ENCODE data around the gene PAPPA2. TPM values are rescaled to one million over a fixed set of nuclear protein-coding genes. Genes with fewer than 3 reads are reported as not detected.
"Not testable (repeated sequence)": the region's sequence is repeated elsewhere in the genome, so short reads cannot be mapped to it uniquely, and the experiment has no call there.

PAPPA2 gene
- 1 to 10 TPM in 2 of 9 donors, under 1 TPM in 7; 0.09 to 1.5 (median 0.47) TPM for total RNA-seq
- polyA plus RNA-seq = under 1 TPM; 0.04 to 0.12 TPM
- long read RNA-seq, donor 1 = 0 reads
- long read RNA-seq, donor 2 = 0 reads
- long read RNA-seq, donor 3 = 0 reads

GRCh38 chr1:176462674-176463378 is at the start of gene PAPPA2:
PAPPA2 (plus strand) TSS chr1:176463175; CDS start chr1:176556323, 93,148 bp downstream.
- H3K9me3 ChIP-seq = peaks cover 0 to 7% (median 0%) of the 10 kb centered on the region in 12 donors
- no peaks in the 10 kb centered on the region for H3K27me3 ChIP-seq
- no peak within 1 kb of the TSS for H3K27ac ChIP-seq
- intact Hi-C loops (cut with DNase I) = no loop called here
- 74 to 78% (median 76%) methylated on average over 6 of the region's 6 CpGs for WGBS, 4 donors
- H3K4me3 ChIP-seq = no peak within 1 kb of the TSS
- no peak for TF ChIP-seq POLR2A (IDR thresholded peaks at IDR 0.05)
- ATAC-seq (no peak), DNase-seq (no peak)
- peaks cover 0 to 9% (median 0%) of the 10 kb centered on the region in 12 donors for H3K4me1 ChIP-seq
- no peaks in the 10 kb centered on the region for H3K36me3 ChIP-seq

DNA sequence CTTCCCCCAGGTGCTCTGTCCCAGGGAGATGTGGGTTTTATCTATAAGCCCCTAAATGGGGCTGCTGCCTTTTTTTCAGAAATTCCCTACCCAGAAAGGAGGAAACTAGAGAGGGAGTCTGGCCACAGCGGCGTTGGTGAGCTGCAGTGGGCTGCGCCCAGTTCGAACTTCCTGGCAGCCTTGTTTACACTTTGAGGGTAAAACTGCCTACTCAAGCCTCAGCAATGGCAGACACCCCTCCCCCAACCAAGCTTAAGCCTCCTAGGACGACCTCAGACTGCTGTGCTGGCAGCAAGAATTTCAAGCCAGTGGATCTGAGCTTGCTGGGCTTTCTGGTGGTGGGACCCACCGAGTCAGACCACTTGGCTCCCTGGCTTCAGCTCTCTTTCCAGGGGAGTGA is 46.2 kb upstream of the PAPPA2 start:
- H3K4me3 ChIP-seq = no peak overlapping the region
- DNase-seq (no peak), ATAC-seq (no peak)
- no peaks in the 10 kb centered on the region for H3K36me3 ChIP-seq
- H3K27ac ChIP-seq = no peak overlapping the region
- H3K9me3 ChIP-seq = peaks cover 0 to 4% (median 0%) of the 10 kb centered on the region in 12 donors
- no peaks in the 10 kb centered on the region for H3K4me1 ChIP-seq
- TF ChIP-seq POLR2A (IDR thresholded peaks at IDR 0.05) (no peak), CTCF (IDR thresholded peaks at IDR 0.05) (no peak)
- 56 to 65% (median 58%) methylated on average over 6 of the region's 6 CpGs for WGBS, 4 donors
- H3K27me3 ChIP-seq = no peaks in the 10 kb centered on the region
- intact Hi-C loops (cut with DNase I) = no loop called here

DNA sequence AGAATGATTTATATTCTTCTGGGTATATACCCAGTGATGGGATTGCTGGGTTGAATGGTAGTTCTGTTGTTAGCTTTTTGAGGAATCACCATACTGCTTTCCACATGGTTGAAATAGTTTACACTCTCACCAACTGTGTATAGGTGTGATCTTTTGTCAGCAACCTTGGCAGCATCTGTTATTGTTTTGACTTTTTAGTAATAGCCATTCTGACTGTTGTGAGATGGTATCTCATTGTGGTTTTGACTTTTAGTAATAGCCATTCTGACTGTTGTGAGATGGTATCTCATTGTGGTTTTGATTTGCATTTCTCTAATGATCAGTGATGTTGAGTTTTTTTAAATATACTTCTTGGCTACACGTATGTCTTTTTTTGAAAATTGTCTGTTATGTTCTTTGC is 43.4 kb upstream of the PAPPA2 start:
- 74 to 85% (median 79%) methylated on average over 1 of the region's 1 CpG for WGBS, 4 donors
- DNase-seq; H3K4me1 ChIP-seq; H3K36me3 ChIP-seq; H3K4me3 ChIP-seq; ATAC-seq; intact Hi-C loops (cut with DNase I); H3K27ac ChIP-seq; H3K27me3 ChIP-seq: not testable (repeated sequence)
- H3K9me3 ChIP-seq = peaks cover 0 to 17% (median 0%) of the 10 kb centered on the region in 12 donors

- H3K27me3 ChIP-seq = no peaks in the 10 kb centered on the region
- no peaks in the 10 kb centered on the region for H3K9me3 ChIP-seq
- DNase-seq (no peak), ATAC-seq (peak; percentile 20 to 76 (median 44))
- H3K4me1 ChIP-seq = peaks cover 0 to 7% (median 0%) of the 10 kb centered on the region in 12 donors
- WGBS, 4 donors = 47 to 57% (median 52%) methylated on average over 2 of the region's 2 CpGs
- no peaks in the 10 kb centered on the region for H3K36me3 ChIP-seq
- no peak overlapping the region for H3K4me3 ChIP-seq
- TF ChIP-seq CTCF (IDR thresholded peaks at IDR 0.05) (no peak), POLR2A (IDR thresholded peaks at IDR 0.05) (no peak)
- intact Hi-C loops (cut with DNase I) = no loop called here
- H3K27ac ChIP-seq = no peak overlapping the region
Measured at GRCh38 chr1:176434234-176434633, 28.7 kb upstream of the PAPPA2 start.

GRCh38 chr1:176436251-176436650 is 26.7 kb upstream of the PAPPA2 start:
- ATAC-seq (no peak), DNase-seq (no peak)
- Histone ChIP-seq H3K36me3 (no peaks in the 10 kb centered on the region), H3K4me1 (peaks cover 0 to 7% (median 0%) of the 10 kb centered on the region in 12 donors), H3K27me3 (no peaks in the 10 kb centered on the region), H3K27ac (no peak overlapping the region), H3K4me3 (no peak overlapping the region), H3K9me3 (no peaks in the 10 kb centered on the region)
- intact Hi-C loops (cut with DNase I) = no loop called here
- TF ChIP-seq POLR2A (IDR thresholded peaks at IDR 0.05) (no peak), CTCF (IDR thresholded peaks at IDR 0.05) (no peak)
